Measurements from ENCODE around the gene PLPPR5. TPM values are rescaled to one million over a fixed set of nuclear protein-coding genes. Genes with fewer than 3 reads are reported as not detected.
A peak's percentile ranks its signal among the peaks of the same experiment; 100 is the strongest.
"Not testable (repeated sequence)": the region's sequence is repeated elsewhere in the genome, so short reads cannot be mapped to it uniquely, and the experiment has no call there.

Gene PLPPR5
- polyA plus RNA-seq (2013, experiment 1 of 2; ENCODE audit: insufficient read length) = 0.13 TPM
- polyA plus RNA-seq (2013, experiment 2 of 2; ENCODE audit: insufficient read length) = 0.26 TPM

DNA sequence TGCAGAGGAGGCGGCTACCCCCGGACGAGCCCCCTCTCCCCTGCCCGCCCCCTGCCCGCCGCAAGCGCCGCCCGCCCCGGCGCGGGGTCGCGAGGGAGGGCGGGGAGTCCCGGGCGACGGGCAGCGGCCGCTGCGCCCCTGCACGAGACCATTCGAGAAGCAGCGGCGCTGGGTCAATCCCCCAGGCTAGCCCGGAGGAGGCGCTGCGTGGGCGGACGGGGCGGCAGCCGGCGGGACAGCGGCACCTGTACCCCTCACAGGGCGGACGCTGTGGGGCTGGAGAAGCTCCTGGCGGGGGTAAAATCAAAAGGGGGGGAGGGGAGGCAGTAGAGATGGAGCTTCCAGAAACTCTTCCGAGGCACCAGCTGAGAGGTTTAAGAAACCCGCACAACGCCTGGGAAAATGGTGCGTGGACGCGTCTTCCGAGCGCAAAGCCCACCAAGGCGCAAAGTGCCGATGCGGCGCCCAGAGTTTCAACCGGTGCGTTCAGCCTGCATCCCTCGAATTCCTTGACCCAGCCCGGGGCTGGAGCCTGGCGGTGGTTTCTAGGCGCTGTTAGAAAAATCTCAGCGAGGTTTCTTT lies at the start of gene PLPPR5:
Gene PLPPR5, minus strand, starts transcription at position 1 of the 582 bp plus-strand sequence. CDS start 190 bp downstream, outside the sequence.
- no peak for DNase-seq

DNA sequence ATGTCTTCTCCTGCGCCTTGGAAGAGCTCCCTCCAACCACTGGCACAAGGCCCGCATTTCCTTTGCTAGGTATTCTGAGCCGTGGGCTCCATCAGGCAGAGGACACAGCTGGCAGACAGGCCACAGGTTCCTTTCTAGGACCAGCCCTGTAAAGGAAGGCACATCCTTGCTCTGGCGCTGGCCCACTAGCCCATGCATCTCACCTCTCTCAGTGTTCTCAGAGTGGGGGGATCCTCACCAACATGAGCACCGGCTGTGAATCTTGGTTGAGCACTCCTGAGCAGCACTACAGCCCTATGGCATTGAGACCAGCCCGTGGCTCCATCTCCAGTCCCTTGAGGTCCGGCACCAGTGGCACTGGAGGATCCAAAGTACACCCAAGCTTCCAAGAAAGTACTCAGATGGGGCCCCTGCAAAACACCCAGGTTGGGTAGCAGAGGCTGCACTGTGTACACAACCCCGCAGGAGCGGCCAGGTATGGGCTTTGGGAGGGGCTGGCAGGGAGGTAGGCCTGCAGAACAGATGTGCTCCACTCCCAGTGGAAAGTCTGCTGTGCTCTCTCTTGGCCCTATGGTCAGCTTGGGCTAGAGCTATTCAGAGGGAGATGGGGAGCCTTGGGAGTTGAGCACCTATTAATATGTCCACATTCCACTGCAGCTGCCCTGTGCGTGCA lies 47.1 kb upstream of the PLPPR5 start:
- no peak for DNase-seq

DNA sequence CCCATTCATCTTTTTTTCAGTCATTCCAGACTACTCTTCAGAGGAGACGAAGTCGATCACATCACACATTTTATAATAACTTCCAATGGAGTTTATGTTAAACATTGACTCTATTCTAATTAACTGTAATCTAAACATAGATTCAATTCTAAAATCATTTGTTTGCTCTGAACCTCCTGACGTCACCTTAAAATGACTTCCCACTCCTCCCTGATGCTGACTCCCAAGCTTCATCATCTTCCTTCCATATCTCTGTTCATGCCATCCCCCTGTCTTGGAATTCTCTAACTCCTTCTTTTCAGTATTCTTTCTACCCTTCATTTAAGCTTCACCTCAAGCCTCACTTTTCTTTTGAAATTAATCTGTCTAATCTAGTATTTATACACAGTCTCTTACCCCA lies 45.1 kb upstream of the PLPPR5 start:
- no peak for DNase-seq

GRCh38 chr1:99036746-99037145 lies 32.1 kb upstream of the PLPPR5 start:
- DNase-seq = not testable (repeated sequence)

- DNase-seq = no peak
Observed at GRCh38 chr1:99018313-99018712, 13.7 kb upstream of the PLPPR5 start.

DNA sequence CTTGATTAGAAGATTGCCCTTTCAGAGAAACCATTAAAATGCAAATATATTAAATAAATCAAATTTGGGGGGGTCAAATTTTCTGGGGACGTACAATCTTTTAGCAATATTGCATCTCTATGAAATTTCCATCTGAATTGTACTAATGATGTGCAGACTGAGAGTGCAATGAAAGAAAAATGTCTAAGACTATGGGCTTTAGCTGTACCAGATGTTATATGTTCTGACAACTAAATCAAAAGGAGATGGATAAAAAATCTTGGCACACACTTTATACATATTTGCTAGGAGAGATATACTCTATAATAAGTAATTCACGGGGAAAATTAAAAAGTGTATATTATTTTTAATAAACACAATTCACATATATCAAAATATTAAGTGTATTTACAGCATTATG lies 13.0 kb upstream of the PLPPR5 start:
- DNase-seq = no peak

DNA sequence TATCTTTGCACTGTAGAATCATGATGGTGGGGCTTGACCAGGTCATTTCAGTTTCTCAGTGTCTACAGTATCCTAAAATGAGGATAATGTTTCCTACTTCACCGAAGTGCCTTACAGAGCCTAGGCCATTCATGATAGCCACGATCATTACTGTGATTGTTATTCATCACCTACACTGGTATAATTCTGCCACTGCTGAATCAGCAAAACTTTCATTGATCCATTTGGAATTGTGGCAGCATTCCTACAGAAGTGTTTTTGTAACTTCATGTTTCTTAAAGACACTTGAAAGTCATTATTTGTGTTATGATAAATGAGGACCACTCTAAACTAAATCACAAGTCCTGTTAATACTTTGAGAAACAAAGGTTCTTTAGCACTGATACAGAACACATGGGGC lies 6.0 kb upstream of the PLPPR5 start:
- no peak for DNase-seq

DNA sequence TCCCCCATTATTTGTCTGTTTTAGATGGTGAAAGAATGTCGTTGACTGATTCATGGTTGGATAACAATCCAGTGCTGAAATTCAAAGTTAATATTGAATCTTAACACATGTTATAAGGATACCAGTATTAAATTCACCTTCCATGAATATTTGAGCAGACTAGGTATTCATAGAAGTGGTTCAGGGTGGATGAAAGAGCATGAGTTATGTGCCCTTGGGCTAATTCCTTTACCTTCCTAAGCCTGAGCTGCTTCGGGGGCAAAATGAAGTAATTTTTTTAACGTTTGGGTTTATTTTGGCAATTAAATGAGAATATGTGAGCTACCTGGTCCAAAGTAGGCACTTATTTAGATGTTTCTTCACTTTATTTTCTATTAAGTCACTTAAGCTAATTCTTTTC lies 2.7 kb upstream of the PLPPR5 start:
- DNase-seq = no peak

DNA sequence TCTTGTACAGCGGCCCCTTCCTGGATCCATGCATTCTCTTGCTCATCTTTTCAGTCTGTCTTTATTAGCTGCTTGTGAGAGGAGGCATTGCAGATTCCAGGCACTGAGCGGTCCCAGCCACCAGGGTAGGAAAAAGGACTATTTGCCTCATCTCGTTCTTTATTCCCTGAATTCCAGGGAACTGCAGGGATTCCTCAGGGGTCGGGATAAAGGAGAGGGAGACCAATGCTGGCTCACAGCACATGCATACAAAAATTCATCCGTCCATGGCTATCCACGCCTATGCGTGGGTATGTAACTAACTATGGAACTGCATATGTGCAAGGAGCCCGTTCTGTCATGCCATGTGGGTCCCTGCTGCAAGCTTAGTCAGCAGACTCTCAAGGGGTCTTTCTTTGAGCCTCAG lies 879 bp upstream of the PLPPR5 start:
- no peak for DNase-seq

DNA sequence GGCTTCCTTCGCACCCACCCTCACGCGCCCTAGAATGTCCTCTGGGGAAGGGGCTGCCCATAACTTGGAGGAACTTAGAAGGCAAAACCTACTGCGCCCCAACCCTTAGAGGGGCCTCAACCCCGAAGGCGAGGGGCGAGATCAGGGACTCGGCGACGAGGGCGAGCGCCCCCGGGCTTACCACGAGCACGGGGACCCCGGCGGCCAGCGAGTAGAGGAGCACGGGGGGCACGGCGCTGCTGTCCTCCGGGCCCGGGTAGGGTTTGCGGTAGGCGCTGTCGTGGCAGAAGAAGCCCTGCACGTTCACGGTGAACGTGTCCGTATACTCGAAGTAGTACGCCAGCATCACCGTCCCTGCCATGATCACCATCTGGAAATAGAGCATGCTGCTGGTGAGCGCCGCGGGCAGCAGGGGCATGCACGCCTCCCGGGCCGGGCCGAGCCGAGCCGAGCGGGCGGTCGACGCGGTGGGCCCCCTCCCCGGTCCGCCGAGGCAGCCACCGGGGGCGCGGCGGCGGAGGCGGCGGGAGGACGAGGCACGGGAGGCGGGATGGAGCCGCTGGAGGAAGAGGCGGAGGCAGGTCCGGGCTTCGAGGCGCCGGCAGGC lies 304 bp downstream of the PLPPR5 start:
- peak; percentile 33 for DNase-seq

DNA sequence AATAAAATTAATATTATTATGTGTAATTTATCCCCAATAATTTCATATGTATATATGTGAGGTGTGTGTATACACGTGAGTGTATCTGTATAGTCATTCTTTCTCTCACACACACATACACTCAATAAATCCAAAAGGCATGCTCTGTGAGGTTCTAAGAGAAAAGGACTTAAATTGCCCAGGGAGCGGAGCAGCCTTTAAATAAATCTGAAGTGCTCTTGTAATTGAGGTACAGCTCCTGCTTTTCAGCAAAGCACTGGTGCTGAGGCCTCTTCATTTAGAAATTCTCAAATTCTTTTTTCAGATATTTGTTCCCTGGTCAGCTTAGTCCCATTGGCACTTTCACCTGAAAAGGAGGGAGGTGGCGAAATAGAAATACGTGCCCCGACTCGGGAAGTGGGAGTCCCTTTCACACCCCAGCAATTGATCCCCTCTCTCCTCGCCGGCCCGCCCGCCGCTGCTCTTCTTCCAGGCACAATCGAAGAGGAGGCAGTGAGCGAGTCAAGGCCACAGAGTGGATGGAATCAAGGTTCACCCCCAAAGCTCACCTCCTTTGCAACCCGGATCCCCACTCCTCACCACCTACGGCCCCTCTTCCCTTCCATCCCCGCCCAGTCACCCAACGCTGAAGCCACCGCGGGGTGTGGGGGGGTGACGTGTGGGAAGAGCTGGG lies 944 bp downstream of the PLPPR5 start:
- no peak for DNase-seq

- DNase-seq = no peak
Observed at GRCh38 chr1:98992844-98993243, 11.8 kb downstream of the PLPPR5 start.

DNA sequence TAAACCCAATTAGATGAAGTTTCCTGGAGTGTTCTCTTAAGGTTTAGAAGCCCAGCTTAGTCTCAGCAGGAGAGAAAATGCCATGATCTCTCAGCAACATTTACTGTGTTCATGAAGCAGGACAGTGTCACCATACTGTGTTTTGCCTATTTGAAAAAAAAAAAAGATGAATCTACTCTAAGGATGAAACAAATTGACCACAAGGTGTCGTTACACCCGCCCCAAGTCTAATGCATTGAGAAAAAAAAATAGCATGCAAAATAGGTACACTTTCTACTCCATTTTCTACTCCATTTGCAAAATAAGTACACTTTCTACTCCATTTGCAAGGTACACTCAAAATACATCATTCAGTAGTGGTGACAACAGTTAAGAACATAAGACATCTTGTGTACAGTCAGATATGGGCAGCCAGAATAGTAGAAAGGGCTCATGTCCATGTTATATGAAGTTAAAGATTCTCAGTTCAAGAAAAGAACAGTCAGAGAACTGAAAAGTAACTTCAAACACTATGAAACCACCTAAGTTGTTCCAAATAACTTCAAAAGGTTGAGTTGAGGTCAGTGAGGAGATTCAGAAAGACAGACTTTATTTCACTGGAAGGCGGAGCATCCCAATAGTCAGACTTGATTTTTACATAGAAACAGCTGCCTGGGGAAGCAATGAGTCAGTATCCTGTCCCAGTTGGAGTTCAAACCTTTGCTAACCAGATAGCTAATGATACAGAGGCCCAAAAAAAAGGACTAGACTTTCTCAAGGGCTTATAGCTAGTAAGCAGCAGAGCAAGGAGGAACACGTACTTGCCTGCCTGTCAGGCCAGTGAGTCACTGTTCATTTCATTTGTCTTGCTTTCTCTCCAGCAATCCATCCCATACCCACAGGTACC lies 13.3 kb downstream of the PLPPR5 start:
- DNase-seq = peak; percentile 86

GRCh38 chr1:98989556-98989907 lies 15.1 kb downstream of the PLPPR5 start:
- no peak for DNase-seq

GRCh38 chr1:98988904-98989555 lies 15.6 kb downstream of the PLPPR5 start:
- peak; percentile 55 for DNase-seq

DNA sequence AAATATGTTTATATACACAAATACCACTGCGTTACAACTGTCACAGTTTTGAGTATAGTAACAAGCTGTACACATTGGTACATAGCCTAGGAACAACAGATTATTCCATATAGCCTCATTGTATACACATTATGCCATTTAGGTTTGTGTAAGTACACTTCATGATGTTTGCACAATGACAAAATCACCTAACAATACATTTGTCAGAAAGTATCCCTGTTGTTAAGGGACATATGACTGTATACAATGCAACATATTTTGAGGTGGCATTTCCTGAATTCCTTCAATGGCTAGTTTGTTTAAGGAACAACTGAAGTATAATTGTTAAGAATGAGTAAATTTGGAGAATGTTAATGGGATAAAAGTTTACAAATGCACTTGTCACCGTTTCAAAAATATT lies 19.0 kb downstream of the PLPPR5 start:
- DNase-seq = no peak

DNA sequence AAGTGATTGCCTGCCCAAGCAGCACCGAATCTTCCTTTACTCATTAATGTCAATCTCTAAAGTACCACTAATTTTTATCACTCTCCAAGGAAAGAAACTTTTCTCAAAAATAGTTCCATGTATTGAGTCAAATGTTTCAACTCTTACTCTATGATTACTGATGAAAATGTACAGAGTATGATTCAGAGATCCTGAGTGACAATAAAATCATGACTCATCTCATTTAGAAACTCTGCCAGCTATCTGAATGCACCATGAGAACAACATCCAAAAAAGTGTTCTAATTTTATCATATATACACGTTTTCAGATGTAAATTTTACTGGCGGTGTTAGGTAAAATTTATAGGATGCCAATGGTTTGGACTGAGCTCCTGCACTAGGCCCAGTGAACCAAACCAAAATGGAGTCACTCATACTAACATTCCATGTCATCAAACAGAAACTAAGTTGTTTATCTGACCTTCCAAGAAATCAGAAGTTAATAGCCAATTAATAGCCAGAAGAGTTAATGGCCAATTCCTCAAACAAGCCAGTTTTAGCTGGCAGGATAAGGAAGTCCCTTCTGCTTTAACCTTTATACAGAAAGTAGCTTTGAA lies 22.6 kb downstream of the PLPPR5 start:
- peak; percentile 67 for DNase-seq

DNA sequence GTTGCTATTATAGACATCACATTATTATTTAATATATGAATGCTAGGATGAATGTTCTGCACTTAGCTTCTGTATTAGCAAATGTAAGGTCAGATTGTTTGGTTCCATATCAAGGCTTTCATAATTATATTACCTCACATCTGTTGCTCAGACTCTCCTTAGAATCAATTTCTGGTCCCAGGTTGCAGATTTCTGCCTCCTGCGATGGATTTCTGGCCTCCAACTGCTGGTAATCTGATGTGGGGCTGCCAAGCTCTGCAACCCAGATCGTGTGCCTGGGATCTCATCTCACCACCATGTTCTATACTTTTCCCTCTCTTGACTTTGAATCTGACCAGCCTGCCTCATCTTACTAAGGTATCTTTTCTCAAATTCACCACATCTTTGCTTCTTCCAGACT lies 25.2 kb downstream of the PLPPR5 start:
- DNase-seq = no peak

GRCh38 chr1:98975810-98976209 lies 28.9 kb downstream of the PLPPR5 start:
- DNase-seq = no peak

GRCh38 chr1:98975113-98975512 lies 29.5 kb downstream of the PLPPR5 start:
- DNase-seq = peak; percentile 20

DNA sequence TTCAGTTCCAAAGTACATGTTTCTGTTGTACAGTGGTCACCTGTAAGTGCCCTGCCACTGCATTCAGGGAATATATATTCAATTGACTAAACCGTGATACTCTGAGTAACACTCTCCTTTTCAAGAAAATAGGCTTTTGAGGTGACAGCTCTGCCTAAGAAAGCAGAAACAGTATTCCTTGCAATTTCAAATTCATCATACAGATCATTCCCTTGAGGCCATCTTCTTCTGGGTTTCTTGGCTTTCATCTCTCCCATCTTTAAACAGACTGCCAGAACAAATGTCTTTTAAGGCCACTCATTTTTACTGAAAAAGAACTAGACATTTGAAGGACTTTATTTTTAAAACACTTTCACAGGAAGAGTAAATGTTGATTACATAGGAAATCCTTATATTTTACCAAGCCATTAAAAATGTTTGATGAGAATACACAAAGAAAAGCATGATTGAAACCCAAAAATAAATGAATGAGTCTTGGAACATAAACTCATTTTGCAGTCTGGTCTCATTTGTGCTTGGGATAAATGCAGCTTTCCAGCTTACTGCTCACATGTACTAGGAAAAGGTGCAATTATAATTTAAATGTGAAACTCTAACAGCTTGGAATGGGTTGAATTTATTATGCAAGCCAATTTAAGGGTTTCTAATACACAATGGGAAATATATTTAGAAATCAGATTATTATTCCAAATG lies 34.7 kb downstream of the PLPPR5 start:
- DNase-seq = no peak

Data from fibroblast of skin of scalp (primary cell).